Left kidney (tissue), 2 donors: Measurements from ENCODE around the gene PKIG. TPM values are rescaled to one million over a fixed set of nuclear protein-coding genes. Genes with fewer than 3 reads are reported as not detected.

Experiments used
- DNase-seq: peaks from one replicate; pipeline ENCODE4 v3.0.0-alpha.2; 2013
- polyA plus RNA-seq: library from polyadenylated mRNA; unstranded; fragments of 120-200 nt; gene quantifications from one replicate; pipeline ENCODE4 v1.2.1, GENCODE V29; 2013; ENCODE audit not compliant: insufficient read length

PKIG gene
- polyA plus RNA-seq, 1 donor, result 54.1 TPM

DNA sequence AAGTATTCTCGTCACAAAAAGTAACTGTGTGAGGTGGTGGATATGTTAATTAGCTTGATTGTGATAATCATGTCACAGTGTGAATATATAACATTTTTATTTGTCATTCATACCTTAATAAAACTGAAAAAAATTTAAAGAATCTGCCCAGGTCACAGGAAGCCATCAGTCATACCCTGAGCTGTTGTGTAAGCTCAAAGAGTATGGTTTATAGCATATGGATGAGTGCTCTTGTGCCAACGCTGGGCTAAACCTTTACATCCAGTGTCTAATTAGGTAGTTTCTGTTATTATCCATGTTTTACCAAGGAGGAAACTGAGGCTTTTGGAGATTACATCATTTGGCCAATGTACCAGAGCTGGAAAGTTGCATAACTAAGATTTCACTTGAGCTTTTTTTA lies 11.4 kb downstream of the PKIG start:
- no peak for DNase-seq

DNA sequence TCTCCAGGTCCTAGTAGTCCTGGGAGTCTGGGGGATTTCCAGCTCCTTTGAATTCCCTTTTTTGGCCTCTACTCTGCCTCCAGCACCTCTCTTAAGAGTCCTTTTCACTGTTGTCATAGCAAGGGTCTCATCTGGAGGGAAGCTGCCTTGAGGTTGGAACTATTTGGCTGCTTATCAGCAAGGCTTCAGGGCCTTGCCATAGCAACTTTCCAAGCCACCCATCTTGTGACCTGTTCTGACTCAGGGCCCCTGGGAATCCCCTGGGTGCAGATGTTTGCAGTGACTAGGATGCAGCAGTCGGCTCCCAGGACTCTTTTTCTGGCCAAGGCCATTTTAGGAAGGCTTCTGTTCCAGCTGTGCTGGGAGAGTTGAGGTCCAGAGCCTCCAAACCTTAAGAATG lies 12.4 kb downstream of the PKIG start:
- no peak for DNase-seq

DNA sequence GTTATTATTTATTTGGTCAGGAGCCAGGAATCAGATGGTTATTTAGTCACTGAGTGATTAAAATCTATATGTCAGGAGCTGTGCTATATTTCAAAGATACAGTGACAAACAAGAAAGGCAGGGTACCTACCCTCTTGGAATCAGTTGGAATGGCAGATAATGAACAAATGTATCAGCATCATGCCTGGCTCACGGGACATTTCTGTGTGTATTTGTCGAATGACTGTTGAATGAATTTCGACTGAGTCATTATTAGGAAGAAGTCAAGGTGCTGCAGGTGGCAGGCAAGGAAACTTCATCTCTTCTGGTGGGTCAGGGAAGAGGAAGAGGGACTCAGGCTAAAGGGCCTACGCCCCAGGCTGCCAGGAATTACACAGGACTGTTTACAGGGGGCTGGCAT lies 13.6 kb downstream of the PKIG start:
- DNase-seq, result no peak

DNA sequence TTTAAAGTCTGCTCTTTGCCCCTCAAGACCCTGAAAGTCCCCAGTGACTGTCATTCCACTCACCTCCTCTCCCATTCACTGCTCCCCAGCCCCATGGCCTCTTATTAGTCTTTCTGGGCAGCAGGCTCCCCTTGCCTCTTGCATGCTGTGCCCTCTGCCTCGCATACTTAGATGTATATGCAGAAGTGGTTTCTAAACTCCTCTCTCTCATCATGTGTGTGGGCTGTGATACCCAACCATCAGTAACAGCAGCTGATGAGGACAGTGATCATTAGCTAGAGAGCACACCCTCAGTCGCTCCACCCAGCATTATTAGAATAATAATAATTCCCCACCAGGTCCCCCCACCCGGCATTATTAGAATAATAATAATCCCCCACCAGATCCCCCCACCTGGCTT lies 14.5 kb downstream of the PKIG start:
- DNase-seq, result no peak

DNA sequence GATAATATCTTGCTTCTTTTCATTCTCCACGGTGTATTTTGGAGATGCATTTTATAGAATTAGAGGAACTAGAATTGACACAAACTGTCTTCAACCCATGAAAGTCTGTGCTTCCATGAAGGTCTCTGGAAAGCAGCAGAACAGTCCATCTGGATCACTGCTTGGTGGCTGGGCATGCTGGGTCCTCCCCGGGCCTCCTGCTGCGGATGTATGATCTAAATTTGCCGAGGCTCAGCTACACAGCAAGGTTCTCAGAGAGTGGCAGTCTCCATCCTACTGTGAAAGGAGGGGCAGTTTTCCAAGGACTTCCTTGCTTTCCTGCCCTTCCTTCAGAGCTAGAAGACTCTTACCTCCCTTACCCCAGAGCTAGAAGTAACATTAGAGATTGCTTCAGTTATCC lies 15.1 kb downstream of the PKIG start:
- no peak for DNase-seq

DNA sequence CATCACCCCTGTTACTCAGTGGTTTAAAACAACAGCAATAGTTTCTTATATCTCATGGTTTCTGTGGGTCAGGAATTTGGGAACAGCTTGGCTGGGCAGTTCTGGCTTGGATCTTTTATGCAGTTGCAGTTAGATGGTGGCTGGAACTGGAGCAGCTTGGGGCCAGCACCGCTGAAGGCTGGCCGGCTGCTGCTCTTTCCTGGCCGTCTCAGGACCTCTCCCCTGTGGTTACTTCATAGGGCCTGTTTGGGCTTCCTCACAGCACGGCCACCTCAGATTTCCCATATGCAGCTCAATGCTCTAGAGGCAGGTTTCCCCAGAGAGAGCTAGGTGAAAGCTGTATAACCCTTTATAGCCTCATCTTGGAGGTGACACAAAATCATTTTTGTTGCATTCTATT lies 15.6 kb downstream of the PKIG start:
- DNase-seq, result no peak

DNA sequence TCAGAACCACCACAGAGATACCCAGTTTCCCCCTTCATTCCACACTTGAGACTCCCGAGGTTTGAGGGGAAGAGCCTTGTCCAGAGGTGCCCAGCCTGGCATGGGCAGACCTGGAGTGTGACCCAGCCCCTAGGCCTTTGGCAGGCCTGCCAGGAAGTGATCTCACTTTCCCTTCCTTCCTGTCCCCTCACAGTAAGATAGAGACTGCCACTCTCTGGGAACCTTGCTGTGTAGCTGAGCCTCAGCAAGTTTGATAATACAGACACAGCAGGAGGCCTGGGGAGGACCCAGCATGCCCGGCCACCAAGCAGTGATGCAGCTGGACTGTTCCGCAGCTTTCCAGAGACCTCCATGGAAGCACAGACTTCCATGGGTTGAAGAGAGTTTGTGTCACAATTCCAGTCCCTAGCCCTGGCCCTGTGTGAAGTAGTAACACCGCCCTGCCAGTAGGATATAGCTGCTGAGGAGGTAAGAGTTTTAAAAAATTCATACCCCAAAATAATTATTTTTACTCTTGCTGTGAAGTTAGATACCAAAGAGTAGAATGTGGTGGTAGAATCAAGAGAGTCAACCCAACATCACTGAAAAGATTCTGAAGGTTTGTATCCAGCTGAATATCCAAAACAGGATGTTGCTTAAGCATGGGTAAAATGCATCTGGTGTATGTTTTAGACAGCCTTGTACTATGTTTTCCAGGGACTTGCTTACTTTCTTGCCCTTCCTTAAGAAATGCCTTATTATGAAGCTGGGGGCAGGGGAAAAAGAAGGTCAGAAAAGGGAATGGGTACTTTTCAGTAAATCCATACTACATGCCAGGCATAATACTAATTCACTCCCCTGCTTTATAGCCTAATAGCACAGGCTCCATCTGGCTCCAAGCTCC lies 16.3 kb downstream of the PKIG start:
- no peak for DNase-seq

DNA sequence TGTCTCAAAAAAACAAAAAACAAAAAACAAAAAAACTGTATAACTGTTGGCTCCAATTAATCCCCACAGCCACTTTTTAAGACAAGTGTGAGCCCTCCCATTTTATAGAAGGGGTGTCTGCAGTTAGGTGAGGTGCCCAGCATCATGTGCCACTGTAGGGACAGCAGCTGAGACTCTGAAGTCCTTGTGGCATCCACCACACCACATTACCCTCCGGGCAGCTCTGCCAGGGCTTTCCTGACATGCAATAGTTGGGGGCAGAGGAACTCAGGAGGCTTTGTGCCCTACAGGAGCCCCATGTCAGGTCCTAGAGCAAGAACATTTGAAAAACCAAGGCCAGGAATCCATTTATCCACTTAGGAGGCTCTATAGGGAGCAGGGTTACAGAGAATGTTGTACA lies 17.3 kb downstream of the PKIG start:
- DNase-seq, result no peak

DNA sequence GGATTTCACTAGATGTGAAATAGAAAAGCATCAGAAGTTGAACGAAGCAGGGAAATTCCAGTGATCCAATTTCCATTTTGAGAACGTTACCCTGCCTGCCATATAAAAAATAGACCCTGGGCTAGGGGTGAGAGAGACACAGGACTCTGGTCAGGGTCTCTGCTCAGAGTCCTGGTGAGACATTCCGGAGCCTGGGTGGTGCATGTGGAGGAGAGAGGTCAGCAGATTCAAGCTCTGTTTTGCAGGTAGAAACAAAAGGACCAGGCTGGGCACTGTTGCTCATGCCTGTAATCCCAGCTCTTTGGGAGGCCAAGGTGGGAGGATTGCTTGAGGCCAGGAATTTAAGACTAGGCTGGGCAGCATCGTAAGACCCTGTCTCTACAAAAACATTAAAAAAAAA lies 17.9 kb downstream of the PKIG start:
- DNase-seq, result no peak

DNA sequence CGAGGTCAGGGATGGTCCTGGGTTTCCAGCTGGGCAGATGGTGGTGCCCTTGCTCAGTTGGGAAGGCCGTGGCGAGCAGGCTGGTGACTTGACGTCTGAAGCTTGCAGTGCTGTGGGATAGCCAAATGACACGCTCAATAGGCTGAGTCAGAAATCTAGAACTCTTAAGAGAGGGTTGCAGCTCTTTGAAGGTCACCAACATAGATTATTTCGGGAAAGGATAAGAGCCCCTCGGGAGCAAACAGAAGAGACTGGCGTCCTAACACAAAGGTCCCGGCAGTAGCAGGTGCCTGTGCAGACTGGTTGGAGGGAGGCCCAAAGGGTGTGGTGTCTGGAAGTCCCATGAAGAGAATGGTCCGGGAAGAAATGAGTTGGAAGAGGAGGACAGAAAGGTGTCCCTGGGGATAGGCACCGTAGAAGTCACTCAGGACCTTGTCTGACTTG lies 18.4 kb downstream of the PKIG start:
- no peak for DNase-seq

DNA sequence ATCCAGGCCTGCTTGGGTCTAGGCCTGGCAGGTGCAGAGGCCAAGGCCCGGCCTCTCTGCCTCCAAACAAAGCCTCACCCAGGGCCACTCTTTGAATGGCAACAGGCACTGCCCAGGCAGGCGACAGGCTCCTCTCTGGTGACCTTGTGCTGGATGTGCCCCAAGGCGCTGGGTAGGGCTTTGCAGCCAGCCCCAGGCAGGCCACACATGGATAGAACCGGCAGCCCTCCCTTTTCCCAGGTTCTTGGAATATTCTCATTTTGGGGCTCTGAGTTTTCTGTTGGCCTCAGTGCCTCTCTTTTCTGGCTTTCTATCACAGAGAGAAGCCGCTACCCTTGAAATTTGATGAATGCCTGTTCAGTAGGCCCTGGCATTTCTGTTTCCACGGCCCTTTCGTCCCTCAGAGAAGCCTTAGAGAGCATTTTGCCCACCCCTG lies 18.9 kb downstream of the PKIG start:
- no peak for DNase-seq

DNA sequence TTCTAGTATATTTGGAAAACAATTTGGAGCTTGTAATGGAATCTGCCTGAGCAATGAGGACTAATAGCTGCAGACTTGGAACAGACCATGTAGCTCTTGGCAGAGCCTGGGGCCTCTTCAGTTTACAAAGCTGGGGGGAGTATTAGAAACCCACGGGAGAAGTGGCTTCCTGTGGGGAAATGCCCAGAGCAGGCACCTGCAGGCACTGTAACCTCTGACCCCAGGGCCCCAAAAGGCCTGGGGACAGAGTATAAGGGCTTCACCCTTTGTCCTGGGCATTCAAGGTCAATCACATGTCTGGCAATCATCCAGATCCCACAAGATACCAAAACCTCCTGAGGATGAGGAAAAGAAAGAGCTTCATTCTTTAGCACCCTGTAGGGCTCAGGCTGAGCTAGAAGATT lies 19.4 kb downstream of the PKIG start:
- peak; percentile 70 for DNase-seq

DNA sequence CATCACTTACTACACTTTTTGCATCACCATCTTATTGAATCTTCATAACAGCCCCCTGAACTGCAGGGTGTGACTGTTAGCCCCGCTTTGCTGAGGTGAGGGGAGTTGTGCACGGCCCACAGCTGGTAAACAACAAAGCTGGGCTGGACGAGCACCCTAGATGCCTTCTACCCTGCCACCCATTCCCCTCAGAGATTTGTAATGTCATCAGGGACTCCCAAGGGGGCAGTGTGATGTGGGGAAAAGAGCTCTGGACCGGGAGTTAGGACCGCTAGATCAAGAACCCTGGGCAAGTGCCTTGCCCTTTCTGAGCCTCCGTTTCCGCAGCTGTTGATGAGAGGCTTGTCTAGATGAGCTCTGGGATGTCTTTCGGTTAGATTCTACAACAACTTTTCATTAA lies 20.9 kb downstream of the PKIG start:
- DNase-seq, result no peak

DNA sequence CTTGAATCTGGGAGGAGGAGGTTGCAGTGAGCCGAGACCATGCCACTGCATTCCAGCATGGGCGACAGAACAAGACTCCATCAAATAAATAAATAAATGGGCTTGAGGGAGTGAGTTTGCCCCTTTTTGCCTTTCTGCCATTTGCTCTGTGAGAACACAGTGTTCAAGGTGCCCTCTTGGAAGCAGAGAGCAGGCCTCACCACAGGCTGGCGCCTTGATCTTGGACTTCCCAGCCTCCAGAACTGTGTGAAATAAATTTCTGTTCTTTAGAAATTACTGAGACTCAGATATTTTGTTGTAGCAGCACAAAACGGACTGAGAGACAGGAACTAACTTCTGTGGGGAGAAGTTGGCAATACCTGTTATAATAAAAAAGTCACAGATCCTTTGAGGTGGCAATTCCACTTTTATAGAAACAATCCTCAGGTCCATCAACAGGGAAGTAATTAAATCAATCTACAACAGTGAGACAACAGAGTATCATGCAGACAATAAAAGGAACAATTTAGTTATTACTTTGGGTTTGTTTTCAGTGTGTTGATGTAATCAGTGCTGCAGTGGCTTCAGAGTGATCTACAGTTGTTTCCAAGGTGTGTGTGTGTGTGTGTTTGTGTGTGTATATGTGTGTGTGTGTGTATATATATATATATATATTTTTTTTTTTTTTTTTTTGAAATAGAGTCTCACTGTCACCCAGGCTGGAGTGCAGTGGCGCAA lies 24.5 kb downstream of the PKIG start:
- no peak for DNase-seq

DNA sequence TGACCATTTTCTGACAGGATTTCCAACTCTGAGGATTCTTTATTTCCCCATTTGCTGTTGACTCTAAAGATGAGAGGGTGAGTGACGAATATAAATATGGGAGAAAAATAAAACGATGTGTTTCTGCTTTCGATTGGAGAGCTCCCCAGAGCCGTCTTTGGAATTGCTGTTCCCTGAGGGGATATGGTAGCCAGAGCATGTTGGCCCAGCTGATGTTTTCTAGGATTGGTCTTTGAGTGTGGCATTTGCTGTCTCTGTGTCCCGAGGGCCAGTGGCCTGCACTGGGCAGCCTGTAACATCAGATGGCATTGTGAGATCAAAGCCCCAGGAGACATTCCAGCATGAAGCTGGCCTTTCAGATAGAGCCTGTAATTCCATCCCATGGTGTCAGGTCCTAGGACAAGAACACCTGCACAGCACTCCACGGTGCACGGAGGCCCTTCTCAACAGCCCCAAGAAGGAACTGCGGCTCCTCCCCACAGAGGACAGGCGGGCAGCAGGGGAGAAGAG lies 26.7 kb downstream of the PKIG start:
- no peak for DNase-seq

DNA sequence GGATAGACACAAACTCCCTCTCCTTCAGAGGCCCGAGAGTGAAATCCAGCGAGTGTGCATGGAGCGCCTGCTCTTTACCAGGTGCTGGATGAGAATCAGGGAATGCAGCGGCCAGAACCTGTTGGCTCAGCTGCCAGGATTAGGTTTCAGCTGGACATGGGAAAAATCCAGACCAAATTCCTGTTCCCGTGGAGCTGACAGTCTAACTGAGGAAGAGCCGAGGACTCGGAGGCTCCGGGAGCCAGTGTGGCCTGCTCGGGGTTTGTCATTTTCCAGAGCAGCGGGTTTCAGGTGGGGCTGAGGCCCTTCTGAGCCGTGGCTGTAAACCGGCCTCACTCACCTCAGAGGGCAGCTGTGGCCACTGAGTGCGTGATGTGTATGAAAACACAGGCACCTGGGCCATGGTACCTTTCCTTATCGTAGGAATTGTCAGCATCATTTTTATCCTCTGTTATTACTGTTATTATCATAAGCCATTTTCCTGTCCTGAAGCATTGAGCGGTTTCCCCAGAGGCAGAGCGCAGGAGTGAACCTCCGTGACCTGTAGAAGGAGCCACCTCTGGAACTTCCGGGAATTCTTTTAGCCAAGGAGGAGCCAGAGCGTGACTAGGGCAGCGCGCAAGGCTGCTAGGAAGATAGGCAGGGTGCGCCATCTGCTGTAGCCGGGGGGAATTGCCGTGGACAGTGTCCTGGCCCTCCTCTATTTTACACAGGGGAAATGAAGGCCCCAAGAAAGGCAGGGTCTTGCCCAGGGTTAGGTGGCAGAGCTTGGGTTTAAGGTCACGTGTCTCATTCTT lies 27.3 kb downstream of the PKIG start:
- DNase-seq, result peak; percentile 85

DNA sequence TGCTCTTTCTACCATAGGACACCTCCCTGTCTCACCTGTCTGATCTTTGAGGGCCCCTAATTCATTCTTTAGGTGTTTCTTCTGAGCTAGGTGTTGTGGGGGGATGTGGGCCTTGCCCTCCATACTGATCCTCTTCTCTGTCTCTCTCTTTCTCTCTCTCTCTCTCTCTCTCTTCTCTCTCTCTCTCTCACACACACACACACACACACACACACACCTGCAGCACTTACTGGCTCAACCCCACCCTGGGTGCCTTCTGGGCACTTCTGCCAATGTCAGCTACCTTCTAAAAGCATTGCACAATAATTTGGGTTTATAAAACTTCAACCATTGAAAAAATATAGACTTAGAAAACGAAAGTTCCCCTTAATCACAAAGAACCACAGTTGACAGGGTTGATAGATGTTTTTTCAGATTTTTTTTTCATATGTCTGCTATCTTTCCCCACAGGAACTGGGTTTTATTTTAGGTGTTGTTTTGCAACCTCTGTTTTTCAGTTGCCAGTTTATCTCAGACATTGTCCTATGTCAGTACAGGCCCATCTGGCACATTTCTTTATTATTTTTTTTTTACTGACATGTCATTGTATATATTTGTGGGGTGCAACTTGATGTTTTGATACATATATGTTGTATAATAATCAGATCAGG lies 28.1 kb downstream of the PKIG start:
- no peak for DNase-seq

DNA sequence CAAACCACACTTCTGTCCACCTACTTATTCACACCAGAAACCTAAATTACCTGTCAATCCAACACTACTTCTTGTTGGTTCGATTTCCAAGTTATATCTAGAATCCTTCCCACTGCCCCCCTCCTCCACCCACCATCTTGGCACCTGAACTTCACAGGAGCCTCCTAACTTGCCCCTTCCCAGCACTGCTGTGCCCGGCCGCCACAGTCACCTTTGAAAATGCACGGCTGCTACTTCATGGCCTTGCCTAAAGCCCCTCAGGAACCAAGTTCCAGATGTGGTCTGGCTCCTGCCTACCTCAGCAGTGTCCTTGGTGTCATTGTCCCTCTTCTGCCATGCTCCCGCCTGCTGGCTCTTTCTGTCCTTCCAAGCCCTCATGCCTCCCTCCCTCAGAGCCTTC lies 31.2 kb downstream of the PKIG start:
- no peak for DNase-seq

DNA sequence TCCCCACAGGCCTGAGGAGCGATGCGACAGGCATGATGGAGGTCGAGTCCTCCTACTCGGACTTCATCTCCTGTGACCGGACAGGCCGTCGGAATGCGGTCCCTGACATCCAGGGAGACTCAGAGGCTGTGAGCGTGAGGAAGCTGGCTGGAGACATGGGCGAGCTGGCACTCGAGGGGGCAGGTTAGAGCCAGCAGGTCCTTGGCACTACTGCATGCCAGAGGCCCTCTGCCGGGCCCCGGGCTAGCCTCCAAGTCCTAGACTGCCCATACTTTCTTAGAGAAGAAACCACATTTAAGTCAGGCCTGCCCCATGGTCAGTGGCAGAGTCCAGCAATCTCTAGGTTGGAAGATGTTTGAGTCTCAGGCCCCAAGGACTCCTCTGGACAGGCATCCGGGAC lies 32.1 kb downstream of the PKIG start:
- DNase-seq, result no peak

DNA sequence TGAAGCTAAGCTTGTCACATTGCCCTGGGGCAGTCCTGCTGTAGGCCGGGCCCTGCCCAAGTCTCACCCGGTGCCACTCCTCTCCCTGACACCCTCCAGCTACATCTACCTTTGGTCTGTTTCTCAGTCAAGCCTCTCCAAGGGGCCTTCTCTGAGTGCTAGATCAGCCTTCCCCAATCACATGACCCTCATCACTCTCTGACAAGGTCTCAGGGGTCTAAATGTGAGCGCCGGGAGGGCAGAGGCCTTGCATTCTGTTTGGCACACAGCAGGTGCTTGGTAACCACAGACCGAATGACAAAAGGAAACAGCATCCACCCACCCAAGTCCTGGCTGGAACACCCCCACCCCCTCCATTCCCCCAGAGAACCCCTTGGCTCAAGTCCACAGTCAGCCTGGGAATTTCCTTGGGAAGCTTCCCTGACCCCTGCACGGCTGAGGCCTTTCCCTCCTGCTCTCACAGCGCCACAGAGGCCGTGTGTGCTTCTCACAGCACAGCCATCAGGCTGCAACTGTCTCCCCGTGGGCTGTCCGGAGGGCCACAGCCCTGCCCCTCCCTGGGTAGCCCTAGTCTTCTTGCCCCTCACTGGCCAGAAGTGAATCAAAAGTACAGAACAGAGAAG lies 32.9 kb downstream of the PKIG start:
- no peak for DNase-seq

DNA sequence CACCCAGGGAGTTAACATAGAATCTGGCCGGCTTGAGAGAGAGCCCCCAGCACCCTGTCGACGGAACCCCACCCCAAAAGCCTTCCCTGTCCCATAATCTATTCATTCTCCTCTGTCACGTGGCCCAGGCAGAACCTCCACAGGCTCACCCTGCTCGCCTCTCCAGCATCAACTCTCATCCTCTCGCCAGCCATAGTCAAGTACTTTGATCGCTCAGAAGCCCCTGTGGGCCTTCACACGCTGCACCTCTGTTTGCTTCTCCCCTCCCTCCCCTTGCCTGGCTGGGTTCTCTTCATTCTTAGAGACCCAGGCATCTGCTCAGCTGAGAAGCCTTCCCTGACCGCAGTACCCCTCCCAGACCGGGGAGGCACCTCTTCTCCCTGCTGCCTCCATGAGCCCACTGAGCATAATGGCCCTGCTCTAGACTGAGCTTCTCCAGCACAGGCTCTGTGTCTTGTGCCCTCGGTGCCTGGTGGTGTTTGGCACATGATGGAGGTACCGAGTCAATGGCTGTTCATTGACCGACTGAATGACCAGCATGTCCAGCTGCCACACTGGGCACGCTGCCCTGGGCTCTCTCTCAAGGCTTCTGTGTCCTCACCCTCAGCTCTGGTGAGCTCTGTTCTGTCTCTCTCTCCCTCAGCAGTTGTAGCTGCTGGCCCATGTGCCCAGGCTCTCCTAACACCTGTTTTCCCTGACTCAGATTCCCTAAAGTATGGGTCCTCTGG lies 33.7 kb downstream of the PKIG start:
- DNase-seq, result no peak
